ENCODE data around the gene RGS21.

- no peak for TF ChIP-seq EP300 (IDR thresholded peaks at IDR 0.05)
- no peak for TF ChIP-seq CTCF (IDR thresholded peaks at IDR 0.05)
- no peak for TF ChIP-seq POLR2A (IDR thresholded peaks at IDR 0.05)
- TF ChIP-seq POLR2AphosphoS5 (IDR thresholded peaks at IDR 0.05), result no peak
These were observed 39.2 kb upstream of the RGS21 start for GRCh38 chr1:192277635-192278034.
